Measurements from ENCODE around the gene FRRS1L. TPM values are rescaled to one million over a fixed set of nuclear protein-coding genes. Genes with fewer than 3 reads are reported as not detected.

FRRS1L gene
- total and polyA plus RNA-seq, 4 donors: 0.08 to 0.51 TPM; not detected in 2

DNA sequence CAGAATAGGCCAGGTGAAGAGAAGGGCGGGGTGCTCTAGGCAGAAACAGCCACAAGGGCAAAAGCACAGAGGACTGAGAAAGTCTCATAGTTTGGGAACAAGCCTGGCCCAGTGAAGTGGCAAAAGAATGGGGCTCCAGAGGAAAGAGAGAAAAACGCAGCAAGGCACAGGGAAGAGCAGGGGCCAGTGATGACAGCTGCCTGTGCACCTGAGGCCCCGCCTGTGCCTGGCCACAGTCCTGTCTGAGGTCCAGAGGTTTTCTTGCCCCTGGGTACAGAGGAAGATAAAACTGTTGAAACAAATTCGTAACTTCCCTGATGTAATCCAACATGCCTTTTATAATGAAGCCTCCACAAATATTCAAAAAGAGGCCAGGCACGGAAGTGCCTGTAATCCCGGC is 22.0 kb downstream of the FRRS1L start:
- Histone ChIP-seq H3K27me3 (ENCODE audit: control insufficient read depth in 4 of 4, insufficient read depth in 4 of 4, low read length in 3 of 4) (no peaks in the 10 kb centered on the region), H3K4me1 (ENCODE audit: control insufficient read depth in 4 of 4, insufficient read depth in 4 of 4, low read length in 3 of 4) (no peaks in the 10 kb centered on the region), H3K27ac (ENCODE audit: low read depth in 1 of 2, low read length in 2 of 2) (no peak overlapping the region), H3K9ac (ENCODE audit: low read depth in 1 of 2, low read length in 2 of 2) (no peak overlapping the region), H3K9me3 (ENCODE audit: control insufficient read depth in 4 of 4, low read length in 3 of 4) (no peaks in the 10 kb centered on the region), H3K36me3 (ENCODE audit: control insufficient read depth in 4 of 4, insufficient read depth in 3 of 4, low read depth in 1 of 4, low read length in 3 of 4) (no peaks in the 10 kb centered on the region), H3K4me3 (ENCODE audit: low read depth in 1 of 3, low read length in 3 of 3) (no peak overlapping the region)
- 82% methylated on average over 6 of the region's 6 CpGs for WGBS
- no peak for TF ChIP-seq FOXA1 (IDR thresholded peaks at IDR 0.05)
- TF ChIP-seq HNF4G (IDR thresholded peaks at IDR 0.05): no peak
- no peak for TF ChIP-seq FOXA2 (IDR thresholded peaks at IDR 0.05)
- TF ChIP-seq, protein P1, sequence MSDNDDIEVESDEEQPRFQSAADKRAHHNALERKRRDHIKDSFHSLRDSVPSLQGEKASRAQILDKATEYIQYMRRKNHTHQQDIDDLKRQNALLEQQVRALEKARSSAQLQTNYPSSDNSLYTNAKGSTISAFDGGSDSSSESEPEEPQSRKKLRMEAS (IDR thresholded peaks at IDR 0.05): no peak
- TF ChIP-seq GABPA (IDR thresholded peaks at IDR 0.05 in 1 of 2, conservative IDR thresholded peaks at IDR 0.05 in 1 of 2): no peak
- no peak for TF ChIP-seq RAD21 (IDR thresholded peaks at IDR 0.05)
- TF ChIP-seq NR2F2 (IDR thresholded peaks at IDR 0.05): no peak
- TF ChIP-seq YY1 (IDR thresholded peaks at IDR 0.05): no peak
- TF ChIP-seq JUND (IDR thresholded peaks at IDR 0.05): no peak
- DNase-seq (ENCODE audit: low spot score): no peak

DNA sequence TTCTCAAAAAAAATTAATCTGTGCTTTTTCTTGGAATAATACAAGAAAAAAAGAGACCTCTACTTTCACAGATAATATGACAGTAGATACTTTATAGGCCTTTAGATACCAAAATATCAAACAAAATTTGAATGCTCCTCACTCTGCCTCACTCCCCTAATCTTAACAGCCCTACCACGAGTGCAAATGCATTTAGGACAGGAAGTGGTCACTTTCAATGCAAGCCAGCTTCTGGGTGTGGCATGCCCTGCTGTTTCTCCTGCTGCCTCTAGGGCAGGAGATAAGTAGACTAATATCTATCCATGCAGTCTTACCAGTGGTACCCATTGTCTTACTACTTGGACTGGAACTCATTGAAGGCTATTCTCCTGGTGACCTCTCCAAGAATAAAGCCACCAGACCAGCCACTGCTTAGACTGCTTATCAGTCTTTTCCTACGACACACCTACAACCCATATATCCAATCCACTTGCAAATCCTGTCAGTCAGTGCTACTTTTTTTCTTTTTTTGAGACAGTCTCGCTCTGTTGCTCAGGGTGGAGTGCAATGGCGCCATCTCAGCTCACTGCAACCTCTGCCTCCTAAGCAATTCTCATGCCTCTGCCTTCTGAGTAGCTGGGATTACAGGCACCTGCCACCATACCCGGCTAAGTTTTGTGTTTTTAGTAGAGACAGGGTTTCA is 23.0 kb downstream of the FRRS1L start:
- Histone ChIP-seq H3K9ac (ENCODE audit: low read depth in 1 of 2, low read length in 2 of 2) (no peak overlapping the region), H3K9me3 (ENCODE audit: control insufficient read depth in 4 of 4, low read length in 3 of 4) (no peaks in the 10 kb centered on the region), H3K4me3 (ENCODE audit: low read depth in 1 of 3, low read length in 3 of 3) (no peak overlapping the region), H3K36me3 (ENCODE audit: control insufficient read depth in 4 of 4, insufficient read depth in 3 of 4, low read depth in 1 of 4, low read length in 3 of 4) (no peaks in the 10 kb centered on the region), H3K27ac (ENCODE audit: low read depth in 1 of 2, low read length in 2 of 2) (no peak overlapping the region), H3K4me1 (ENCODE audit: control insufficient read depth in 4 of 4, insufficient read depth in 4 of 4, low read length in 3 of 4) (no peaks in the 10 kb centered on the region), H3K27me3 (ENCODE audit: control insufficient read depth in 4 of 4, insufficient read depth in 4 of 4, low read length in 3 of 4) (no peaks in the 10 kb centered on the region)
- DNase-seq (ENCODE audit: low spot score): no peak
- no peak for TF ChIP-seq HNF4A (conservative IDR thresholded peaks at IDR 0.05)
- no peak for TF ChIP-seq YY1 (IDR thresholded peaks at IDR 0.05)
- TF ChIP-seq, protein P2, sequence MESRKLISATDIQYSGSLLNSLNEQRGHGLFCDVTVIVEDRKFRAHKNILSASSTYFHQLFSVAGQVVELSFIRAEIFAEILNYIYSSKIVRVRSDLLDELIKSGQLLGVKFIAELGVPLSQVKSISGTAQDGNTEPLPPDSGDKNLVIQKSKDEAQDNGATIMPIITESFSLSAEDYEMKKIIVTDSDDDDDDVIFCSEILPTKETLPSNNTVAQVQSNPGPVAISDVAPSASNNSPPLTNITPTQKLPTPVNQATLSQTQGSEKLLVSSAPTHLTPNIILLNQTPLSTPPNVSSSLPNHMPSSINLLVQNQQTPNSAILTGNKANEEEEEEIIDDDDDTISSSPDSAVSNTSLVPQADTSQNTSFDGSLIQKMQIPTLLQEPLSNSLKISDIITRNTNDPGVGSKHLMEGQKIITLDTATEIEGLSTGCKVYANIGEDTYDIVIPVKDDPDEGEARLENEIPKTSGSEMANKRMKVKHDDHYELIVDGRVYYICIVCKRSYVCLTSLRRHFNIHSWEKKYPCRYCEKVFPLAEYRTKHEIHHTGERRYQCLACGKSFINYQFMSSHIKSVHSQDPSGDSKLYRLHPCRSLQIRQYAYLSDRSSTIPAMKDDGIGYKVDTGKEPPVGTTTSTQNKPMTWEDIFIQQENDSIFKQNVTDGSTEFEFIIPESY (IDR thresholded peaks at IDR 0.05): no peak
- TF ChIP-seq, protein P3, sequence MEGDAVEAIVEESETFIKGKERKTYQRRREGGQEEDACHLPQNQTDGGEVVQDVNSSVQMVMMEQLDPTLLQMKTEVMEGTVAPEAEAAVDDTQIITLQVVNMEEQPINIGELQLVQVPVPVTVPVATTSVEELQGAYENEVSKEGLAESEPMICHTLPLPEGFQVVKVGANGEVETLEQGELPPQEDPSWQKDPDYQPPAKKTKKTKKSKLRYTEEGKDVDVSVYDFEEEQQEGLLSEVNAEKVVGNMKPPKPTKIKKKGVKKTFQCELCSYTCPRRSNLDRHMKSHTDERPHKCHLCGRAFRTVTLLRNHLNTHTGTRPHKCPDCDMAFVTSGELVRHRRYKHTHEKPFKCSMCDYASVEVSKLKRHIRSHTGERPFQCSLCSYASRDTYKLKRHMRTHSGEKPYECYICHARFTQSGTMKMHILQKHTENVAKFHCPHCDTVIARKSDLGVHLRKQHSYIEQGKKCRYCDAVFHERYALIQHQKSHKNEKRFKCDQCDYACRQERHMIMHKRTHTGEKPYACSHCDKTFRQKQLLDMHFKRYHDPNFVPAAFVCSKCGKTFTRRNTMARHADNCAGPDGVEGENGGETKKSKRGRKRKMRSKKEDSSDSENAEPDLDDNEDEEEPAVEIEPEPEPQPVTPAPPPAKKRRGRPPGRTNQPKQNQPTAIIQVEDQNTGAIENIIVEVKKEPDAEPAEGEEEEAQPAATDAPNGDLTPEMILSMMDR (IDR thresholded peaks at IDR 0.05; ENCODE audit: low read depth, low read length, missing input control): peak; percentile 12
- TF ChIP-seq GABPA (IDR thresholded peaks at IDR 0.05 in 1 of 2, conservative IDR thresholded peaks at IDR 0.05 in 1 of 2): no peak
- TF ChIP-seq, protein P1 (IDR thresholded peaks at IDR 0.05): no peak
- no peak for TF ChIP-seq JUND (IDR thresholded peaks at IDR 0.05)
- WGBS: 84% methylated on average over 5 of the region's 5 CpGs

DNA sequence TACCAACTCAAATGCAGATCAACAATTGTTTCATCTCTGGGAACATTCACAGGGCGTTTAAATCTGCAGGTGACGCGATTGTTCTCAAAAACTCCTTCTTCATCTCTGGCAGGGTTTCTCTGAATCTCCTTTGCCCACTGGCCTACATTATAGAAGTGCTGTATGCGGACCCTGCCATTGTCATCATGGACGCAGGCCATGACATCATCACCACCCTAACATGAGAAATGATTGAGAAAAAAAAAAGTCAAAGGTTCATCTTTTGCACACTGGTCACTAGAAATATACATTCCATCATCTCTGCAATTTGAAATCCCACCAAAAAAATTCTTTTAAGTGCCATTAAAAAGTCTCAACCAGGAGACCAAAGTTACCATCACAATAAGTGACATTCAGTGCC is 25.7 kb downstream of the FRRS1L start:
- 95% methylated on average over 5 of the region's 5 CpGs for WGBS

More for the DNA sequence above, 25.7 kb downstream of the FRRS1L start:
- Histone ChIP-seq H3K4me3 (ENCODE audit: low read depth in 1 of 3, low read length in 3 of 3) (no peak overlapping the region), H3K36me3 (ENCODE audit: control insufficient read depth in 4 of 4, insufficient read depth in 3 of 4, low read depth in 1 of 4, low read length in 3 of 4) (no peaks in the 10 kb centered on the region), H3K9me3 (ENCODE audit: control insufficient read depth in 4 of 4, low read length in 3 of 4) (no peaks in the 10 kb centered on the region), H3K4me1 (ENCODE audit: control insufficient read depth in 4 of 4, insufficient read depth in 4 of 4, low read length in 3 of 4) (no peaks in the 10 kb centered on the region), H3K9ac (ENCODE audit: low read depth in 1 of 2, low read length in 2 of 2) (no peak overlapping the region), H3K27ac (ENCODE audit: low read depth in 1 of 2, low read length in 2 of 2) (no peak overlapping the region), H3K27me3 (ENCODE audit: control insufficient read depth in 4 of 4, insufficient read depth in 4 of 4, low read length in 3 of 4) (no peaks in the 10 kb centered on the region)
- DNase-seq (ENCODE audit: low spot score): no peak
- TF ChIP-seq, protein P3 (IDR thresholded peaks at IDR 0.05; ENCODE audit: low read depth, low read length, missing input control): no peak
- no peak for TF ChIP-seq TAF1 (conservative IDR thresholded peaks at IDR 0.05)
- TF ChIP-seq HNF4G (IDR thresholded peaks at IDR 0.05): no peak
- no peak for TF ChIP-seq HNF4A (conservative IDR thresholded peaks at IDR 0.05)
- TF ChIP-seq, protein P4, sequence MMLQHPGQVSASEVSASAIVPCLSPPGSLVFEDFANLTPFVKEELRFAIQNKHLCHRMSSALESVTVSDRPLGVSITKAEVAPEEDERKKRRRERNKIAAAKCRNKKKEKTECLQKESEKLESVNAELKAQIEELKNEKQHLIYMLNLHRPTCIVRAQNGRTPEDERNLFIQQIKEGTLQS (IDR thresholded peaks at IDR 0.05): no peak

All from liver (tissue), 9 donors.